Thymus (tissue), 11 donors: Measurements from ENCODE around the gene TMCO4. TPM values are rescaled to one million over a fixed set of nuclear protein-coding genes. Genes with fewer than 3 reads are reported as not detected.
"Not testable (repeated sequence)": the region's sequence is repeated elsewhere in the genome, so short reads cannot be mapped to it uniquely, and the experiment has no call there.

ENCODE experiments used
- DNase-seq, 9 donors: peaks; one replicate each; pipeline ENCODE4 v3.0.0-alpha.2; 2013; ENCODE audit warnings: low spot score in 9 of 9, low read depth in 6 of 9, missing footprints in 1 of 9
- H3K27ac ChIP-seq, 2 donors: one replicate each; pipeline ENCODE4 v1.5.1; 2013; ENCODE audit warnings: control low read depth in 1 of 2, low read depth in 1 of 2, low read length in 1 of 2, mild to moderate bottlenecking in 1 of 2, moderate library complexity in 1 of 2
- H3K27me3 ChIP-seq, 2 donors: one replicate each; pipeline ENCODE4 v1.5.1; 2013; ENCODE audit warnings: low read length in 1 of 2; ENCODE audit not compliant: control insufficient read depth in 2 of 2, insufficient read depth in 1 of 2
- H3K36me3 ChIP-seq, 2 donors: one replicate each; pipeline ENCODE4 v1.5.1; 2013; ENCODE audit warnings: low read length in 1 of 2, mild to moderate bottlenecking in 1 of 2, moderate library complexity in 1 of 2; ENCODE audit not compliant: control insufficient read depth in 2 of 2, insufficient read depth in 2 of 2
- H3K4me1 ChIP-seq, 2 donors: one replicate each; pipeline ENCODE4 v1.5.1; 2013; ENCODE audit warnings: low read length in 2 of 2; ENCODE audit not compliant: control insufficient read depth in 2 of 2, insufficient read depth in 2 of 2
- H3K4me3 ChIP-seq, 2 donors: one replicate each; pipeline ENCODE4 v1.5.1; 2013; ENCODE audit warnings: low read length in 2 of 2, control low read depth in 1 of 2, mild to moderate bottlenecking in 1 of 2
- H3K9me3 ChIP-seq, 2 donors: one replicate each; pipeline ENCODE4 v1.5.1; 2013; ENCODE audit warnings: low read length in 1 of 2, mild to moderate bottlenecking in 1 of 2; ENCODE audit not compliant: control insufficient read depth in 2 of 2, insufficient read depth in 1 of 2
- WGBS: extraction: QIAGEN DNeasy Blood & Tissue Kit; methylation state at CpG from one replicate; pipeline ENCODE4 v1.1.7; 2013; 5-methylcytosine and 5-hydroxymethylcytosine counted together
- polyA plus RNA-seq: library from polyadenylated mRNA; stranded (reverse); fragments of 200-250 nt; gene quantifications from one replicate; pipeline ENCODE4 v1.2.3, GENCODE V29; 2013
- total RNA-seq: library from RNA; stranded (reverse); fragments of 120-200 nt; gene quantifications from one replicate; pipeline ENCODE4 v1.2.4, GENCODE V29; 2013
- donor health status: healthy.

TMCO4 gene
- total and polyA plus RNA-seq, 2 donors = 6.0 to 11.5 TPM

GRCh38 chr1:19790061-19790975 is 9.4 kb downstream of the TMCO4 start:
- 84% methylated on average over 9 of the region's 9 CpGs for WGBS
- H3K9me3 ChIP-seq, H3K27ac ChIP-seq, DNase-seq, H3K36me3 ChIP-seq, H3K27me3 ChIP-seq, H3K4me1 ChIP-seq, H3K4me3 ChIP-seq: not testable (repeated sequence)

- no peak for DNase-seq
- WGBS = 95% methylated on average over 9 of the region's 9 CpGs
- H3K36me3 ChIP-seq = no peaks in the 10 kb centered on the region
These were observed 12.7 kb downstream of the TMCO4 start for GRCh38 chr1:19786988-19787423.

GRCh38 chr1:19785660-19786059 is 14.1 kb downstream of the TMCO4 start:
- H3K27me3 ChIP-seq = no peaks in the 10 kb centered on the region
- DNase-seq = no peak
- H3K4me1 ChIP-seq = no peaks in the 10 kb centered on the region
- WGBS = 74% methylated on average over 4 of the region's 4 CpGs
- H3K4me3 ChIP-seq = no peak overlapping the region
- H3K27ac ChIP-seq = no peak overlapping the region
- no peaks in the 10 kb centered on the region for H3K9me3 ChIP-seq
- no peaks in the 10 kb centered on the region for H3K36me3 ChIP-seq

More at GRCh38 chr1:19786988-19787423, 12.7 kb downstream of the TMCO4 start:
- H3K27ac ChIP-seq = no peak overlapping the region
- H3K9me3 ChIP-seq = no peaks in the 10 kb centered on the region
- no peaks in the 10 kb centered on the region for H3K4me1 ChIP-seq
- no peaks in the 10 kb centered on the region for H3K27me3 ChIP-seq
- H3K4me3 ChIP-seq = no peak overlapping the region

GRCh38 chr1:19780267-19780877 is 19.3 kb downstream of the TMCO4 start:
- no peaks in the 10 kb centered on the region for H3K9me3 ChIP-seq
- H3K4me3 ChIP-seq = no peak overlapping the region
- H3K27me3 ChIP-seq = no peaks in the 10 kb centered on the region
- H3K27ac ChIP-seq = no peak overlapping the region
- WGBS = 96% methylated on average over 11 of the region's 11 CpGs
- DNase-seq = no peak
- H3K4me1 ChIP-seq = no peaks in the 10 kb centered on the region
- peaks cover 0 to 6% of the 10 kb centered on the region in 2 donors for H3K36me3 ChIP-seq

- H3K27ac ChIP-seq = no peak overlapping the region
- no peaks in the 10 kb centered on the region for H3K9me3 ChIP-seq
- no peaks in the 10 kb centered on the region for H3K4me1 ChIP-seq
- DNase-seq = no peak
- 95% methylated on average over 4 of the region's 4 CpGs for WGBS
- H3K4me3 ChIP-seq = no peak overlapping the region
- H3K36me3 ChIP-seq = peaks cover 0 to 6% of the 10 kb centered on the region in 2 donors
- no peaks in the 10 kb centered on the region for H3K27me3 ChIP-seq
These were observed 22.8 kb downstream of the TMCO4 start for GRCh38 chr1:19776933-19777332.

GRCh38 chr1:19776287-19776686 is 23.4 kb downstream of the TMCO4 start:
- no peak overlapping the region for H3K27ac ChIP-seq
- no peaks in the 10 kb centered on the region for H3K9me3 ChIP-seq
- WGBS = 99% methylated on average over 5 of the region's 5 CpGs
- DNase-seq = no peak
- no peaks in the 10 kb centered on the region for H3K27me3 ChIP-seq
- no peak overlapping the region for H3K4me3 ChIP-seq
- peaks cover 0 to 6% of the 10 kb centered on the region in 2 donors for H3K36me3 ChIP-seq
- no peaks in the 10 kb centered on the region for H3K4me1 ChIP-seq

GRCh38 chr1:19775831-19776230 is 23.9 kb downstream of the TMCO4 start:
- Histone ChIP-seq H3K27me3 (no peaks in the 10 kb centered on the region), H3K36me3 (peaks cover 0 to 6% of the 10 kb centered on the region in 2 donors), H3K4me1 (no peaks in the 10 kb centered on the region), H3K9me3 (no peaks in the 10 kb centered on the region), H3K27ac (no peak overlapping the region), H3K4me3 (no peak overlapping the region)
- no peak for DNase-seq
- WGBS = 96% methylated on average over 9 of the region's 9 CpGs

- WGBS = 97% methylated on average over 6 of the region's 6 CpGs
- Histone ChIP-seq H3K36me3 (peaks cover 0 to 4% of the 10 kb centered on the region in 2 donors), H3K27ac (no peak overlapping the region), H3K4me3 (no peak overlapping the region), H3K9me3 (no peaks in the 10 kb centered on the region), H3K27me3 (no peaks in the 10 kb centered on the region), H3K4me1 (no peaks in the 10 kb centered on the region)
- DNase-seq = no peak
These were observed 24.4 kb downstream of the TMCO4 start for GRCh38 chr1:19775317-19775716.

GRCh38 chr1:19774180-19774785 is 25.4 kb downstream of the TMCO4 start:
- H3K27me3 ChIP-seq = no peaks in the 10 kb centered on the region
- no peak for DNase-seq
- H3K4me1 ChIP-seq = no peaks in the 10 kb centered on the region
- no peak overlapping the region for H3K27ac ChIP-seq
- no peak overlapping the region for H3K4me3 ChIP-seq
- 95% methylated on average over 6 of the region's 6 CpGs for WGBS
- no peaks in the 10 kb centered on the region for H3K9me3 ChIP-seq
- H3K36me3 ChIP-seq = no peaks in the 10 kb centered on the region
